ENCODE measurements around the gene PATL1. TPM values are rescaled to one million over a fixed set of nuclear protein-coding genes. Genes with fewer than 3 reads are reported as not detected.

The PATL1 gene
- total RNA-seq, 1 donor from 2014 or later: 28.7 TPM

- no peak for DNase-seq (ENCODE audit: low read depth)
- Histone ChIP-seq H3K36me3 (ENCODE audit: control insufficient read depth, insufficient read depth, low read length) (no peaks in the 10 kb centered on the region), H3K4me3 (ENCODE audit: low read depth, low read length) (peak overlapping the region; percentile 93), H3K27me3 (ENCODE audit: control insufficient read depth, insufficient read depth, low read length) (no peaks in the 10 kb centered on the region)
- no peak for TF ChIP-seq CTCF (IDR thresholded peaks at IDR 0.05; ENCODE audit: insufficient read depth, low read length, poor library complexity, severe bottlenecking)
Measured at GRCh38 chr11:59668188-59668949, 468 bp downstream of the PATL1 start.

- no peaks in the 10 kb centered on the region for H3K27me3 ChIP-seq (ENCODE audit: control insufficient read depth, insufficient read depth, low read length)
- no peak for DNase-seq (ENCODE audit: low read depth)
- peak overlapping the region; percentile 93 for H3K4me3 ChIP-seq (ENCODE audit: low read depth, low read length)
- H3K36me3 ChIP-seq (ENCODE audit: control insufficient read depth, insufficient read depth, low read length): no peaks in the 10 kb centered on the region
- no peak for TF ChIP-seq CTCF (IDR thresholded peaks at IDR 0.05; ENCODE audit: insufficient read depth, low read length, poor library complexity, severe bottlenecking)
Measured at GRCh38 chr11:59667812-59668187, 1.0 kb downstream of the PATL1 start.

- H3K36me3 ChIP-seq (ENCODE audit: control insufficient read depth, insufficient read depth, low read length): no peaks in the 10 kb centered on the region
- no peak for TF ChIP-seq CTCF (IDR thresholded peaks at IDR 0.05; ENCODE audit: insufficient read depth, low read length, poor library complexity, severe bottlenecking)
- DNase-seq (ENCODE audit: low read depth): no peak
- no peak overlapping the region for H3K4me3 ChIP-seq (ENCODE audit: low read depth, low read length)
- no peaks in the 10 kb centered on the region for H3K27me3 ChIP-seq (ENCODE audit: control insufficient read depth, insufficient read depth, low read length)
Measured at GRCh38 chr11:59666969-59667368, 1.9 kb downstream of the PATL1 start.

GRCh38 chr11:59660621-59661020 is 8.2 kb downstream of the PATL1 start:
- H3K36me3 ChIP-seq (ENCODE audit: control insufficient read depth, insufficient read depth, low read length): peaks cover 7% of the 10 kb centered on the region

GRCh38 chr11:59659981-59660380 is 8.9 kb downstream of the PATL1 start:
- no peaks in the 10 kb centered on the region for H3K27me3 ChIP-seq (ENCODE audit: control insufficient read depth, insufficient read depth, low read length)
- peaks cover 7% of the 10 kb centered on the region for H3K36me3 ChIP-seq (ENCODE audit: control insufficient read depth, insufficient read depth, low read length)
- no peak for DNase-seq (ENCODE audit: low read depth)
- no peak for TF ChIP-seq CTCF (IDR thresholded peaks at IDR 0.05; ENCODE audit: insufficient read depth, low read length, poor library complexity, severe bottlenecking)
- no peak overlapping the region for H3K4me3 ChIP-seq (ENCODE audit: low read depth, low read length)

More at GRCh38 chr11:59660621-59661020, 8.2 kb downstream of the PATL1 start:
- no peak for DNase-seq (ENCODE audit: low read depth)
- no peak for TF ChIP-seq CTCF (IDR thresholded peaks at IDR 0.05; ENCODE audit: insufficient read depth, low read length, poor library complexity, severe bottlenecking)
- Histone ChIP-seq H3K27me3 (ENCODE audit: control insufficient read depth, insufficient read depth, low read length) (no peaks in the 10 kb centered on the region), H3K4me3 (ENCODE audit: low read depth, low read length) (no peak overlapping the region)

- H3K36me3 ChIP-seq (ENCODE audit: control insufficient read depth, insufficient read depth, low read length): peaks cover 7% of the 10 kb centered on the region
Measured at GRCh38 chr11:59658036-59658435, 10.8 kb downstream of the PATL1 start.

More at GRCh38 chr11:59658036-59658435, 10.8 kb downstream of the PATL1 start:
- DNase-seq (ENCODE audit: low read depth): no peak
- Histone ChIP-seq H3K27me3 (ENCODE audit: control insufficient read depth, insufficient read depth, low read length) (no peaks in the 10 kb centered on the region), H3K4me3 (ENCODE audit: low read depth, low read length) (no peak overlapping the region)
- no peak for TF ChIP-seq CTCF (IDR thresholded peaks at IDR 0.05; ENCODE audit: insufficient read depth, low read length, poor library complexity, severe bottlenecking)
